GM18868 (cell line): ENCODE data around the gene EGFL8.
A peak's percentile ranks its signal among the peaks of the same experiment; 100 is the strongest.
"Not testable (repeated sequence)": the region's sequence is repeated elsewhere in the genome, so short reads cannot be mapped to it uniquely, and the experiment has no call there.

Experiments used
- ATAC-seq: cut with Tn5 transposase; IDR thresholded peaks from one replicate; pipeline ENCODE4 v1.9.1; 2021; ENCODE audit warnings: mild to moderate bottlenecking, moderate library complexity; ENCODE audit not compliant: unreplicated experiment

The EGFL8 gene

DNA sequence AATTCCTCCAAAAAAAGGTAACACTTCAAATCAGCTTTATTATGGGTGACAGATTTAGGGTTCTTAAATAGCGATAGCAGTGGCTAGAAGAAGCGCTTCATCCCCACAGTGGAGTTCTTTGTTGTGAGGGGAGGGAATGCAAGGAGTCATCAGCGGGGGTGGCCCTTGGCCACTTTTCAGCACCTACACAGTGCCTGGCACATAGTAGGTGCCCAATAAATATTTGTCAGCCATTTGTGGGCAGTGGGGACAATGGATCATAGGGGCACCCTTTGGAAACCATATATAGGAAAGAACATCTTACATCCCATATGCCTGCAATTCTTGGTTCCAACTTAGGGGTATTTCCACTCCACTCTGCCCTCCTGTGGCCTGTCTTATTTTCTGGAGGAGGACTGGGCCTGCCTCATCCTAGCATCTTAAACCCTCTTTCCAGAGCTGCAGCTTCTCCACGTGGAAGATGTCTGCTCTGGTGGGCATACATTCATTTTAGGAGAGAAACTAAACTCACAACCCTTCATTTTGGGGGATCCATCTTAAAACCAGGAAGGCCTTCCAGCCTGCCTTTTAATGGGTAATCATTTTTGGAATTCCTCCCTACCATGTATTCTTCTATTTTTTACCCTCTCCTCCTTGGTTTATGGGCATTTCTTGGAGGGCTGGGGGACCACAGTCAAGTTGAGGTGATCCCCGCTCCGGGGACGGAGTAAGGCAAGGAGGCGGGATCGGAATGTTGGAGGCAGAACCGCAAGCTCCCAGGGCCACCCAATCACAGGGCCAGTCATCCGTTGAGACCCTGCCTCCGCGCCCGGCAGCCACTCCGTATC, 30.6 kb downstream of the EGFL8 start:
- no peak for ATAC-seq

DNA sequence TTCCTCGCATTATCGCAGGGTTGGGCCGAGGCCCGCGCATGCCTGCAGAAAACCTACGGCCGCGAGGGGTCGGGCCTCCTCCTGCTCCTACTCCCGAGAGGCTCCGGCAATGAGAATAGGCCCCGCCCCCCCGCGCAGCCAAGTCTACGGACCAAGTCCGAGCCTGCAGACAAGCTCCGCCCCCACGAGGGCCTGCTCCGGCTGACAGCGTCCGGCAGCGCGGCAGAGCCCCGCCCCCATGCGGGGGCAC, 31.2 kb downstream of the EGFL8 start:
- ATAC-seq: peak; percentile 63

DNA sequence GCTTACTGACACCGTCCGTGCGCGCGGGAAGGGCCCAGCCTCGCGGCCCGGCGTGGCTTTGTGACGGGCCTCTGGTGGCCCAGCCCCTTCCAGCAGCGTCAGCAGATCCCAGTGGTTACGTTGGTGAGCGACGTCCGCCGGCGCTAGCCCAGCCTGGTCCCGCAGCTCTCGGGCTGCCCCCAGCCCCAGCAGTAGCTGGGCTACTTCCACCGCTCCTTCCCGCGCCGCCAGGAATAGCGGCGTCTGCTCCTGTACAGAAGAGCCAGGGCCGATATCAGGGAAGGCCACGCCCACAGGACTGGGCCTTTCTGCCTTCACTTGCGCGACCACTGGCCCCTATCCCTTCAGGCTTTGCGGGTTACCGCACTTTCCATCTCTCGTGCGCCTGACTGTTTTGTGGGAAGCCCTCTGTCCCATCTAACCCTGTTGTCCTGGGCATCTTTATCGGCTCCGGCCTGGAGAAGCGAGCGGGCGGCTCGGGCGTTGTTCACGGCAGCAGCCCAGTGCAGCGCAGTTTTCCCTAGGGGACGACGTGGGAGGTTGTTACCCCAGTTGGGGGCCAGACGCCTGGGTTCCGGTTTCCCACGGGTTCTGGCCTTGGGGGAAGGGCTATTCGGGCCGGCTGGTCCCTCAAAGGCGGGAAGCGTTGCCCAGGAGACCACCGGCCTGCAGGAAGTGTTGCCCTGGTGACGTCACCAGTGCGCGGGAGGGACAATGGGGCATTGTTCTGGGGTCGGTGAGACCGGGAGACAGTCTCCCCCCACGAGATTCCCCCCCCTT, 31.7 kb downstream of the EGFL8 start:
- peak; percentile 77 for ATAC-seq

DNA sequence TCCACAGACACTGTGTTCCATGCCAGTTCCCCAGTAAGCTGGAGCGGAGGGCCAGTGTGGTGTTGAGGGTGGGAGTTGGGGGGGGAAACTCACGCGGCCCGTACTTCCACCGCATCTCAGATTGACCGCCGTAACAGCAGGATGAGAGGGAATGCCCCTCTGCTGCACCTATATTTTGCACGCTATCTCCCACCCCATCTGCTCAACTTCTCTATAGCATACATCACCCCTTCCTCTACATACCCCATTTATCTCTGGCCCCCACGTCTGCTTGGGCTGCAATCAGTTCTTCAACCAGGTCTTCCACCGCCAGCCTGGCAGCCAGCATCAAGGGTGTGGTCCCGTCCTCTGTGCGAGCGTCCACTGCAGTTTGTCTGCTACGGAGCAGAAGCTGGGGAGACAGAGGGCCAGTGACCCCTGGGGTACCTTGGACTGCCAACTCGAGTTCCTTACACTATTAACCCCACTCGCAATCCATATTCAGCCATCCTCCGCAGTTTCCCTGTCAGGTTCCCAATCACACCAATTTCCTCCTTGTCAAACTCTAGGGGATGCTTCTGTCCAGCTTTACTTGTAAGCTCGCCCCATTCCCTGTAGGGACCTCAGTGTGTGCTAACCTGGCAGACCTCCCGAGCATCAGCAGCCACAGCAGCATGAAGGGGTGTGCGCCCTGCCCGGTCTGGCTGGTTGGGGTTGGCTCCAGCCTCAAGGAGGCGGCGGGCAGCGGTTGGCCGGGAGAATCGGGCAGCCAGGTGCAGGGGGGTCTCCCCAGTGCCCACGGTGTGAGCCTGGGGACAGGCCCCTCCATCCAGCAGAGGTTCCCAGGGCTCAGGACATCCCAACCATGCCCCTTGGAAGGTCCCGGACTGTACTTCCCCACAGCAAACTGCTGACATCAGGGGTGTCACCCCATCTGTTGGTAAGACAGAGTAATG, 32.6 kb downstream of the EGFL8 start:
- no peak for ATAC-seq

DNA sequence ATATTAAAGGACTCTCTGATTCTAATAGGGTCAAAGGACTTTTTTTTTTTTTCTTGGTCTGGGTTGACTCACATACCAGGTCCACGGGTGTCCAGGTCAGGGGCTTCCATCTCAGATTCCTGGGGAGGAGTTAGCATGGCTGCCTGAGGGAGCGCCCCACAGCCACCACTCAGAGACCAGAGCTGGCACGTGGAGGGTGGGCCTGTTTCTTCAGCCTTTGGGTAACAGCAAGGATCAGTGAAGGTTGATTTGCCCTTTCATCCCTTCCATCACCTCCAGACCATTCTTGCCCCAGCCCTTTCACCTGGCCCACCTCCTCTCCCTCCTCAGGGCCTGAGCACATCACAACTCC, 33.9 kb downstream of the EGFL8 start:
- no peak for ATAC-seq

DNA sequence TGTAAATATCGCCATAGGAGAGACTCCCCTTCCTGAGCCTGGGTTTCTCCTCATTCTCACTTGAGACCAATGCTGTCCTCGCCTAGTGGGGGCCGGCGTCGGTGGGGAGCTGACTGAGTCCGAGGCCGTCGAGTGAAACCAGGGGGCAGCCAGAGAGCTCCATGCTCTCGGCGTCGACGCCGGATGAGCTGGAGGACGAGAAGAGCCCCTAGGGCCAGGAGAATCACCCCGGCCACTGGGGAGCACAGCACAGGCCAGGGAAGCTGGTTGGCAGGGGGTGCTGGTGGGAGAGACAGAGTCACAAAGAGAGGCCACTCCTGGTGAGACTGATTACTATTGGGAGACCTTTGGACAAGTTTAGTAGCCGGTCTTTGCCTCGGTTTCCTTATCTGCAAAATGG, 34.5 kb downstream of the EGFL8 start:
- ATAC-seq: no peak

DNA sequence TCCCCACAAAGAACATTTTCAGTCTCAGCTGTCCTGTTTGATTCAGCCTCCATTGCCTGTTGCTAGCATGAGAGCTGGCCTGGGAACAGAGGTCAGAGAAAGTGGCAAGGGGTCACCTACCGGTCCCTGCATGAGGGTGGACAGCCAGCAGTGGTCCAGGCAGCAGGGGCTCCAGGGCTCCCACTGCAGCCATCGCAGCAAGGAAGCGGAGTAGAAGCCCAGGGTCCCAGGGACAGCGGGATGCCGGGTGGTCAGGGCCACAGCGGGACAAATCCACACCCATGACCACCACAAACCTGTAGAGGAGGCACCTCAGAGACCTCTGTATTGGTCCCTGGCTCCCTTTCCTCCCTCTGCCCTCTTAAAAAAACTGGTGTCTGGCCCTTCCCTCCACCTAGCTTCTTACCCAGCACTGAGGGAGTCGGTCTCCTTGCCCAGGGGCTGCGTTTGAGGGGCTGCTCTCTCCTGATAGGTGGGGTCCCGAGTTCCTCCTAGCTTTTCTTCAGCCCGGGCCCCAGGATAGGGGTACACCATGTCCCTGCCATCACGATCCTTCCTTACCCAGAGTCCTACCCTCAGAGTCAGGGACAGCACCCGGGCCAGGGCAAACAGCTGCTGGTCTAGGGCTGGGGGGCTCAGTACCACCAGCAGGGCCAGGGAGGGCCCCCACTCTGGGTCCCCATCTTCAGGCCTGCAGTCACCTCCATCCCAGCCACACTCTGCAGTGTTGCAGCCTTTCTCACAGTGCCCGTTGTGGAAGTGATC, 36.5 kb downstream of the EGFL8 start:
- ATAC-seq: no peak

DNA sequence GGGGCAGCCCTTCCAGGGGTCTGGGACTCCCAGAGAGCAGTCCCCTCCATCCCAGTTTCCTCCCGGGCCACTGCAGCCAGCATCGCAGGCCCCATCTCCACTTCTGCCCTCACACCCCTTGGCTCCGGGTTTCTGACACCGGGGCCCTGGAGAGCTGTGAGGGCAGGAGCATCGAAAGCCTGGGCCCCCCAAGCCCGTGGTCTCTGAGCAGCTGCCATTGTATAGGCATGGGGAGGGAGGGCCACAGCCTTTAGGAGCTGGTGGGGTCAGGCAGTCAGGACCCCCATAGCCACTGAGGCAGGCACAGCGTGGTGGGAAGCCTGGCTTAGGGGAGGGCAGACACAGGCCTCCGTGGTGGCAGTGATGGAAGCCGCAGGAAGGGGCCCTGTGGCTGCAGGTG, 37.8 kb downstream of the EGFL8 start:
- ATAC-seq: no peak

DNA sequence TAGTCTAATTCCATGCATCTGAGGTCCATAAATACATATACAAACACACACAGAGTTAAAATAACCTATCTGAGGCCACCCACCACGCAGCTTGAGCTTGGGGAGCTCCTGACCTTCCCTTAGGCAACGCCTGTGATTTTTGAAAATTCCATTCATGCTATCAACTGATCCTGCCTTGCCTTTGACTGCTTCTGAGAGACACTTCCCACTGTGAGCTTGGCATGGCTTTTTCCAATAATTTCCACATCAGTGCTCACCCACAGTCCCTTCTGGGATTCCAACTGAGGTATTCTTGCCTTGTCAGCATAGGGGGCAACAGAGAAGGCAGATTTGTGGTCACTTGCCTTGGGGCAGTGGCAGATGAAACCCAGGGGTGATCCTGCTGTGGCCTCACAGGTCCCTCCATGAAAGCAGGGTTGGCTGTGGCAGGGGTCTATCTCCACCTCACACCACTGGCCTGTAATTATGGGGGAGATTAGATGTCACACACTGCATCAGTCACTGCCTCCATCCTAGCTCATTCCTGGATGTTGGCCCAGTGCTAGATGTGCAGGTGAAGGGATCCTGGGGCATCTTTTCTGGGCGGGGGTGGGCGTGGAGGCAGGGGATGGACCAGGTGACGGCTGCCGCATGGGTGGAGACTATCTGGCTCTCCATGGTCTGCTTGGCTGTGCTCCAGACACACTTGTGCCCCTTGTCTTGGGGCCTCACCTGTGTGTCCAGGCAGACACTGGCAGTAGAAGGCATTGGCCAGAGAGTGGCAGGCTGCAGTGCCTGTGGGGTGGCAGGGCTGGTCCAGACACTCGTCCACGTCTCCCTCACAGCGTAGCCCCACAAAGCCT, 39.3 kb downstream of the EGFL8 start:
- ATAC-seq: no peak

DNA sequence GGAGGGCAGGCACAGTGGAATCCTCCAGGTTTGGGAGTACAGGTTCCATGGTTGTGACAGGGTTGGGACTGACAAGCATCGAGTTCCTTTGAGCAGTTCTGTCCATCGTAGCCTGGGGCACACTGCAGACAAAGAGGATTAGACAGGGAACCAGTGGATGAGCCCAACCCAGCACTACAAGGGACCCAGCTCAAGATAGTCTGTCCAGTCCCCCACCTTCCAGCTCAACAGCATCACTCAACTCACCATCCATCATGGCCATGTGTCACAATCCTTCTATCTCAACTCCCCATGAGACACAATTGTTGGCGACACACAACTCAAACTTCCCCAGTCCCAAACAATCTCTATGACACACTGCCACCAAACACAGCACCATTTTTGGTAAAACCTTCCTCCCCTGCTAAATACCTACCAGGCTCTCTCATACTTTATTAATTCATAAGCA, 39.9 kb downstream of the EGFL8 start:
- ATAC-seq: no peak

DNA sequence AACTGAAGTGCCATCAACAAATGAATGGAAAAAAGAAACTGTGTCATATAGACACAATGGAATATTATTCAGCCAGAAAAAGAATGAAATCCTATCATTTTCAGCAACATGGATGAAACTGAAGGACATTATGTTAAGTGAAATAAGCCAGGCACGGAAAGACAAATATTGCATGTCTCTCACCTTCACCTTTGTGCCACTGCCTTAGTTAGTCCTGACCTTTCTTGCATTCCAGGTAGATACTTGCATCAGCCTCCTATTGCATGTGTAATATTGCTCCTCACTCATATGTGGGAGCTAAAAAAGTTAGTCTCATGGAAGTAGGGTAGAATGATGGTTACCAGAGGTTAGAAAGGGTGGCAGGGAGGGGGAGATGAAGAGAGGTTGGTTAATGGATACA, 44.6 kb downstream of the EGFL8 start:
- ATAC-seq: no peak

DNA sequence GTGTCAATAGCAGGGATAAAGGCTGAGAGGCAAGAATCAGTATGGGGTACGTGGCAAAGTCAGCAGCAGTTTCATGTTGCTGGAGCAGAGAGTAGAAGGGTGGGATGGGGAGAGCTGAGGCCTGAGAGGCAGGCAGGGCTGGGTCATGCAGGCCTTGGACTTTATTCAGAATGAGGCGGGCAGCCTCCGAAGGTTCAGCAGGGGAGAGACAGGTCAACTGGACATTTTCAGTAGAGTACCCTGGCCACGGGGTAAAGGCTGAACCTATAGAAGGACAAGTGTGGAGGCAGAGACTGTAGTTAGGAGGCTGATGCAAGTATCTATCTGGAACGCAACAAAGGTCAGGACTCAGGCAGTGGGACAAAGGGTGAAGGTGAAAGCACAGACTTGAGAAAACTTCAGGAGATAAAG, 45.8 kb downstream of the EGFL8 start:
- no peak for ATAC-seq

DNA sequence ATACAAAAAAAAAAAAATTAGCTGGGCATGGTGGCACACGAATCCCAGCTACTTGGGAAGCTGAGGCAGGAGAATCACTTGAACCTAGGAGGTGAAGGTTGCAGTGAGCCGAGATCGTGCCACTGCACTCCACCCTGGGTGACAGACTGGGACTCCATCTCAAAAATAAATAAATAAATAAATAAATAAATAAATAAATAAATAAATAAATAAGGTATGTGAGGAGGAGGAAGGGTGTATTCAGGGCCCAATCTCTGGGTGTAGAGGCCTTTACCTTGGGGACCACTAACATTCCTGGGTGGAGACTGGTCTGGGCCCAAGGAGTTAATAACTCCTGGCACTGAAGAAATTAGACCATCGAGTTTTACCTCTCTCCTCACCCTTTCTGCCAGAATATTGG, 47.0 kb downstream of the EGFL8 start:
- ATAC-seq: not testable (repeated sequence)

DNA sequence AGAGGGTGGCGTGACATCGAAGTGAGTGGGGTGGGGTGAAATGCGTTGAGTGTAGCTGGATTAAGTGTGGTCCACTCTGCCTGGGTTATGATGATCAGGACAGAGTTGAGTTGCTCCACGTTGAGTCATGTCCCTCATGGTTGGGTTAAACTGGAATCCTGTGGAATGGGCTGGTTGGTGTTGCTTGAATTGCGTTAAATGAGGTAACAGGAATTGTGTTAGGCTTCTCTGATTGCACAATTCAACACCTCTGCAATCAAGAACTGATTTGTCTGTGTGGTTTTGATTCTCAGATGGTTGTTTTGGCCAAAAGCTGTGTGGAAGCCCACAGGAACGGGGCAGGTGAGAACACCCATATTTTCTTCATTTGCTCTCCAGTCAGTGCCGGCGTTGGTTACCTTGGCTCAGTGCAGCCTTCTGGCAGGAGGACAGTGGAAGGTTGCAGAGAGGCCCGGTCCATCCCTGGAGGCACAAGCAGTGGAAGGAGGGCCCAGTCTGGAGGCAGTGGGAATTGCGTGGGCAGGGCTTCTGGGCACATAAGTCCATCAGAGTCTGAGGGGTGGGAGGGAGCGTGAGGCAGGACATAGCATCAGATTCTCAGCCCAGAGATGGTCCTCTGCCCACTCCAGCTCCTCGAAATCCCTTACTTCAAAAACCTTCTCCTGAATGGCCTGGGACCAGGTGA, 47.8 kb downstream of the EGFL8 start:
- no peak for ATAC-seq

DNA sequence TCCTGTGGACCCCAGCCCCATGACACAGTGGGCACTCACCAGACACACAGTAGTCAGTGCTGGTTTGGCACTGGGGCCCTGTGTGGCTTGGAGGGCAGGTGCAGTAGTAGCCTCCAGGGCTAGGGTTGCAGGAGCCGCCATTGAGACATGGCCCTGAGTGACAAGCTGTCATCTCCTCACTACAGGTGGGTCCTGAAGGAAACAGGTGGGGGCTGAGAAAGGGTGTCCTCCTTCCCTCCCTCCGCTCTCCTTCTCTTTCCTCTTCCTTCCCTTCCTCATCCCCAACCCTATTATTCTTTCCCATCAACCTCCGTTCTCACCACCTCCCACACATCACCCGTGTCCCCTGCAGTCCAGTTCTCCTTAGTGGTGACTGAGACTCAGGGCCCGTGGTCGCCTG, 49.3 kb downstream of the EGFL8 start:
- no peak for ATAC-seq

DNA sequence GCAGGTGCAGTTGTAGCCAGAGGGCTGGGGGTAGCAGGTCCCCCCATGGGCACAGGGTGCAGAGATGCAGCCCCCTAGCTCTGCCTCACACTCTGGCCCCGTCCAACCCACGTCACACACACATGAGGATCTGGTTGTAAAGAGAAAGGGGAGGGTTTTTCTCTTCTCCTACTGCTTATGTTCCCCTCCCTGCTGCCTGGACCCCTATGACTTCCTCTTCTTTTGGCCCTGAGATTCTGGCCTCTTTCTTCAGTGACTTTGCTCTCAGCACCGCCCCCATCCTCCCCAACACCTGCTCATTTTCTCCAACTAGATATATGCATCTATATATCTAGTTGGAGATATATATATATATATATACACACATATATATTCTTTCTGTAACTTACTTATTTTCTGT, 49.7 kb downstream of the EGFL8 start:
- no peak for ATAC-seq

DNA sequence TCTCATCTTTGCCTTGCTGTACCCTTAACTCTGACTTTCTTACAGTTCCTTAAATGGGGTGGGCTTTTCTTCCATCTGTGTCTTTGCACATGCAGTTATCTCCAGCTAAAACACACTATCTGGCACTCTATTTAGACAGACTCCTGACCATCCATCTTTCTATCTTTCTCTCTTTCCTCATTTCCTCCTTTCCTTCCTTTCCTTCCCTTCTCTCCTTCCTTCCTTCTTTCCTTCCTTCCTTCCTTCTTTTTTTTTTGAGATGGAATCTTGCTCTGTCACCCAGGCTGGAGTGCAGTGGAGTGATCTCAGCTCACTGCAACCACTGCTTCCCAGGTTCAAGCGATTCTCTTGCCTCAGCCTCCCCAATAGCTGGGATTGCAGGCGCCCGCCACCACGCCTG, 51.2 kb downstream of the EGFL8 start:
- ATAC-seq: no peak

DNA sequence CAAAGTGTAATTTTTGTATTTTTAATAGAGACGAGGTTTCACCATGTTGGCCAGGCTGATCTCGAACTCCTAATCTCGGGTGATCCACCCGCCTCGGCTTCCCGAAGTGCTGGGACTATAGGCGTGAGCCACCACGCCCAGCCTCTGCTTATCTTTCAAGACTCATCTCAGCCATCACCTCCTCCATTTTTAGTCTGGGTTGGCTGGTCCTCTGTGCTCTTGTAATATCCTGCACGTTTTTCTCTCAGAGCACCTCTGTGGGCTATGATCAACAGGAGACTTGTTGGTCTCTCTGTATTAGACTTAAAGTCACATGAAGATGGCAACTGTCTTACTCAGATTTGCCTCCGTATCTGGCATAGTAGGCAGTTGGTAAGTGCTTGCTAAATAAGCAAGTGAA, 51.9 kb downstream of the EGFL8 start:
- ATAC-seq: no peak

DNA sequence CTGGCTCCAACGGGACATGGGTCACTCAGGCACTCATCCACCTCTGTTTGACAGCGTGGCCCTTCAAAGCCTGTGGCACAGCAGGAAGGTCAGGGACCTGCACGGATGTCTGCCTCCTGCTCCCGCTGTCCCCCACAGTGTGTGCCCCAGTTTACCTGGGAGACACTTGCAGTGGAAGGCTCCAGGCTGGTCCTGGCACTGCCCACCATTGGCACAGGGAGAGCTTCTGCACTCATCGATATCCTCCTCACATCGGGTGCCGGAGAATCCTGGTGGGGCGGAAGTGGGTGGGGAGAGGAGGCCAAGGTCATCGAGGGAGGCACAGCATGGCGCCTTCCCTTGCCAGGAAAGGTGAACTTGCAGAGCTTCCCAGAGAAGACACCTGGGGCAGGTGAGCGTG, 52.6 kb downstream of the EGFL8 start:
- no peak for ATAC-seq
